ENCODE data around the gene WNT7B.

WNT7B gene

GRCh38 chr22:45882881-45883810 lies 93.8 kb downstream of the WNT7B start:
- H3K4me1 ChIP-seq (ENCODE audit: insufficient read depth, poor library complexity, severe bottlenecking) = peaks cover 8% of the 10 kb centered on the region
- H3K4me3 ChIP-seq (ENCODE audit: severe bottlenecking) = no peak overlapping the region
- no peaks in the 10 kb centered on the region for H3K9me3 ChIP-seq (ENCODE audit: severe bottlenecking)
- no peak overlapping the region for H3K27ac ChIP-seq (ENCODE audit: poor library complexity, severe bottlenecking)
- no peaks in the 10 kb centered on the region for H3K27me3 ChIP-seq (ENCODE audit: insufficient read depth, poor library complexity, severe bottlenecking)
- no peak for TF ChIP-seq CTCF (IDR thresholded peaks at IDR 0.05; ENCODE audit: poor library complexity, severe bottlenecking)
- ATAC-seq (ENCODE audit: low read depth) (peak; percentile 18; the same call in 1 of the 3 replicates), DNase-seq (ENCODE audit: low spot score) (peak; percentile 66)
- no peaks in the 10 kb centered on the region for H3K36me3 ChIP-seq (ENCODE audit: low read depth)

- ATAC-seq (ENCODE audit: low read depth) = no peak
- Histone ChIP-seq H3K27ac (ENCODE audit: poor library complexity, severe bottlenecking) (no peak overlapping the region), H3K27me3 (ENCODE audit: insufficient read depth, poor library complexity, severe bottlenecking) (no peaks in the 10 kb centered on the region), H3K4me1 (ENCODE audit: insufficient read depth, poor library complexity, severe bottlenecking) (no peaks in the 10 kb centered on the region), H3K4me3 (ENCODE audit: severe bottlenecking) (no peak overlapping the region), H3K9me3 (ENCODE audit: severe bottlenecking) (no peaks in the 10 kb centered on the region), H3K36me3 (ENCODE audit: low read depth) (no peaks in the 10 kb centered on the region)
- no peak for TF ChIP-seq CTCF (IDR thresholded peaks at IDR 0.05; ENCODE audit: poor library complexity, severe bottlenecking)
- no peak for DNase-seq (ENCODE audit: low spot score)
Observed at GRCh38 chr22:45881524-45881875, 95.5 kb downstream of the WNT7B start.

- Histone ChIP-seq H3K4me3 (ENCODE audit: severe bottlenecking) (no peak overlapping the region), H3K36me3 (ENCODE audit: low read depth) (no peaks in the 10 kb centered on the region), H3K9me3 (ENCODE audit: severe bottlenecking) (no peaks in the 10 kb centered on the region), H3K4me1 (ENCODE audit: insufficient read depth, poor library complexity, severe bottlenecking) (no peaks in the 10 kb centered on the region), H3K27me3 (ENCODE audit: insufficient read depth, poor library complexity, severe bottlenecking) (no peaks in the 10 kb centered on the region), H3K27ac (ENCODE audit: poor library complexity, severe bottlenecking) (no peak overlapping the region)
- no peak for TF ChIP-seq CTCF (IDR thresholded peaks at IDR 0.05; ENCODE audit: poor library complexity, severe bottlenecking)
- DNase-seq (ENCODE audit: low spot score) = no peak
- ATAC-seq (ENCODE audit: low read depth) = no peak
Observed at GRCh38 chr22:45880716-45881523, 96.0 kb downstream of the WNT7B start.

- ATAC-seq (ENCODE audit: low read depth) = no peak
- H3K27ac ChIP-seq (ENCODE audit: poor library complexity, severe bottlenecking) = no peak overlapping the region
- no peak for TF ChIP-seq CTCF (IDR thresholded peaks at IDR 0.05; ENCODE audit: poor library complexity, severe bottlenecking)
- H3K9me3 ChIP-seq (ENCODE audit: severe bottlenecking) = no peaks in the 10 kb centered on the region
- no peak overlapping the region for H3K4me3 ChIP-seq (ENCODE audit: severe bottlenecking)
- H3K4me1 ChIP-seq (ENCODE audit: insufficient read depth, poor library complexity, severe bottlenecking) = no peaks in the 10 kb centered on the region
- no peaks in the 10 kb centered on the region for H3K36me3 ChIP-seq (ENCODE audit: low read depth)
- H3K27me3 ChIP-seq (ENCODE audit: insufficient read depth, poor library complexity, severe bottlenecking) = no peaks in the 10 kb centered on the region
- no peak for DNase-seq (ENCODE audit: low spot score)
Observed at GRCh38 chr22:45880091-45880715, 96.8 kb downstream of the WNT7B start.
